GM10248 (cell line): ENCODE results near the gene PPP1R2B.

Experiments
- CTCF ChIA-PET: fragments of 300-600 bp; sonication (Branson Sonifier 250); formaldehyde crosslinking; extraction: SDS; loops from one replicate; lab custom pipeline; 2021; ENCODE audit warnings: antibody characterized with exemption; lab: Yijun Ruan, JAX
- POLR2A ChIA-PET: fragments of 350-650 bp; sonication (Branson Sonifier 250); formaldehyde crosslinking; extraction: SDS; loops from one replicate; lab custom pipeline; 2020; ENCODE audit warnings: antibody characterized with exemption; lab: Yijun Ruan, JAX
- DNase-seq: peaks from one replicate; pipeline ENCODE4 v3.0.0; 2012; ENCODE audit errors: extremely low spot score
- CTCF ChIP-seq: IDR thresholded peaks from 2 replicates; pipeline ENCODE4 v1.5.1; 2012; ENCODE audit warnings: mild to moderate bottlenecking, low read depth; ENCODE audit errors: extremely low read depth, missing control alignments, control extremely low read depth

The PPP1R2B gene

GRCh38 chr5:156850206-156850751, at the start of gene PPP1R2B:
Gene PPP1R2B, plus strand, starts transcription at chr5:156850295. Its CDS starts 268 bp downstream, at chr5:156850563.
- ChIA-PET POLR2A (no interaction called here), CTCF (no interaction called here)
- no peak for TF ChIP-seq CTCF
- no peak for DNase-seq

- ChIA-PET POLR2A (no interaction called here), CTCF (interaction anchor here (1.0 kb wide), 1 partner anchor 15 kb away, joined by 3 read pairs; no protein-coding TSS in a partner anchor)
- no peak for DNase-seq
- no peak for TF ChIP-seq CTCF
Measured at GRCh38 chr5:156800929-156801328, 49.2 kb upstream of the PPP1R2B start.

GRCh38 chr5:156802501-156802900, 47.6 kb upstream of the PPP1R2B start:
- DNase-seq: no peak
- no peak for TF ChIP-seq CTCF
- ChIA-PET POLR2A (no interaction called here), CTCF (interaction anchor here (1.0 kb wide), 1 partner anchor 13 kb away, joined by 3 read pairs; no protein-coding TSS in a partner anchor)

GRCh38 chr5:156803404-156803803, 46.7 kb upstream of the PPP1R2B start:
- no peak for DNase-seq
- no peak for TF ChIP-seq CTCF
- ChIA-PET POLR2A (no interaction called here), CTCF (interaction anchor here (1.0 kb wide), 1 partner anchor 14 kb away, joined by 3 read pairs; no protein-coding TSS in a partner anchor)

- ChIA-PET POLR2A (no interaction called here), CTCF (interaction anchor here (1.4 to 1.7 kb wide), 2 partner anchors 49 to 665 kb away, joined by 3 read pairs; no protein-coding TSS in a partner anchor)
- no peak for TF ChIP-seq CTCF
- no peak for DNase-seq
Measured at GRCh38 chr5:156812959-156813358, 37.1 kb upstream of the PPP1R2B start.

GRCh38 chr5:156815988-156816599, 34.0 kb upstream of the PPP1R2B start:
- CTCF ChIA-PET: interaction anchor here (0.8 to 2.7 kb wide), 14 partner anchors 8 to 1199 kb away, joined by 3 to 15 read pairs (median 3); no protein-coding TSS in a partner anchor
- POLR2A ChIA-PET: no interaction called here
- DNase-seq: peak; percentile 46
- TF ChIP-seq CTCF: peak; percentile 32
